ENCODE data around the gene GCGR. TPM values are rescaled to one million over a fixed set of nuclear protein-coding genes. Genes with fewer than 3 reads are reported as not detected.

Gene GCGR
- total and polyA plus RNA-seq, 2 of the 13 experiments (the other 11 are each of a cell fraction or from before 2014, with no cell fraction given): 0.04 to 0.13 TPM

- TF ChIP-seq AHDC1 (CRISPR knock-in tag; IDR thresholded peaks at IDR 0.05; ENCODE audit: borderline replicate concordance) (no peak), TFAP4 (IDR thresholded peaks at IDR 0.05; ENCODE audit: borderline replicate concordance, low read depth) (no peak), LRRFIP1 (CRISPR knock-in tag; conservative IDR thresholded peaks at IDR 0.05) (no peak), GMEB2 (CRISPR knock-in tag; IDR thresholded peaks at IDR 0.05; ENCODE audit: low read depth) (no peak), ZFX (CRISPR knock-in tag; IDR thresholded peaks at IDR 0.05; ENCODE audit: low read depth) (peak; percentile 27; the same call in 1 of the 2 replicates), XRCC5 (optimal IDR thresholded peaks at IDR 0.05; ENCODE audit: low read length) (no peak), ARNT (IDR thresholded peaks at IDR 0.05) (no peak), ZNF646 (CRISPR knock-in tag; IDR thresholded peaks at IDR 0.05) (0 out of 2 replicates have a peak, but pooled peaks have one; percentile 24), MED13 (CRISPR knock-in tag; IDR thresholded peaks at IDR 0.05) (0 out of 2 replicates have a peak, but pooled peaks have one; percentile 20), BRF2 (CRISPR knock-in tag; IDR thresholded peaks at IDR 0.05) (no peak)
These were observed 28.7 kb downstream of the GCGR start (continued) for GRCh38 chr17:81832608-81833159.

All from HepG2 (cell line).